HS-5 (cell line): Measurements from ENCODE around the gene TNFRSF19.

Experiments used
- DNase-seq: peaks from one replicate; pipeline ENCODE4 v3.0.0-alpha.2; 2012; ENCODE audit warnings: low read depth

The TNFRSF19 gene

GRCh38 chr13:23628765-23629565 is 58.8 kb downstream of the TNFRSF19 start:
- DNase-seq, result no peak

- no peak for DNase-seq
Measured at GRCh38 chr13:23629566-23630272, 59.5 kb downstream of the TNFRSF19 start.

GRCh38 chr13:23630349-23631093 is 60.3 kb downstream of the TNFRSF19 start:
- DNase-seq, result no peak

- DNase-seq, result no peak
Measured at GRCh38 chr13:23631311-23632047, 61.3 kb downstream of the TNFRSF19 start.

- DNase-seq, result no peak
Measured at GRCh38 chr13:23632048-23632582, 61.9 kb downstream of the TNFRSF19 start.

- no peak for DNase-seq
Measured at GRCh38 chr13:23632741-23633140, 62.5 kb downstream of the TNFRSF19 start.

GRCh38 chr13:23634897-23635296 is 64.7 kb downstream of the TNFRSF19 start:
- no peak for DNase-seq

GRCh38 chr13:23636360-23636759 is 66.1 kb downstream of the TNFRSF19 start:
- no peak for DNase-seq

- DNase-seq, result no peak
Measured at GRCh38 chr13:23637829-23638228, 67.6 kb downstream of the TNFRSF19 start.

- DNase-seq, result no peak
Measured at GRCh38 chr13:23639674-23640073, 69.5 kb downstream of the TNFRSF19 start.

- DNase-seq, result no peak
Measured at GRCh38 chr13:23642110-23642509, 71.9 kb downstream of the TNFRSF19 start.

- no peak for DNase-seq
Measured at GRCh38 chr13:23643338-23644125, 73.3 kb downstream of the TNFRSF19 start.

GRCh38 chr13:23644126-23644419 is 73.9 kb downstream of the TNFRSF19 start:
- no peak for DNase-seq

- DNase-seq, result no peak
Measured at GRCh38 chr13:23644527-23645138, 74.4 kb downstream of the TNFRSF19 start.

- DNase-seq, result no peak
Measured at GRCh38 chr13:23645851-23646250, 75.6 kb downstream of the TNFRSF19 start.

GRCh38 chr13:23651439-23651838 is 81.2 kb downstream of the TNFRSF19 start:
- no peak for DNase-seq

- no peak for DNase-seq
Measured at GRCh38 chr13:23651887-23652286, 81.7 kb downstream of the TNFRSF19 start.

GRCh38 chr13:23652909-23653726 is 82.9 kb downstream of the TNFRSF19 start:
- no peak for DNase-seq
